ENCODE measurements around the gene NEURL3. TPM values are rescaled to one million over a fixed set of nuclear protein-coding genes. Genes with fewer than 3 reads are reported as not detected.

The NEURL3 gene
- total and polyA plus RNA-seq, 2 of the 8 experiments (the other 6 are each of a cell fraction or from before 2014, with no cell fraction given), result not detected

DNA sequence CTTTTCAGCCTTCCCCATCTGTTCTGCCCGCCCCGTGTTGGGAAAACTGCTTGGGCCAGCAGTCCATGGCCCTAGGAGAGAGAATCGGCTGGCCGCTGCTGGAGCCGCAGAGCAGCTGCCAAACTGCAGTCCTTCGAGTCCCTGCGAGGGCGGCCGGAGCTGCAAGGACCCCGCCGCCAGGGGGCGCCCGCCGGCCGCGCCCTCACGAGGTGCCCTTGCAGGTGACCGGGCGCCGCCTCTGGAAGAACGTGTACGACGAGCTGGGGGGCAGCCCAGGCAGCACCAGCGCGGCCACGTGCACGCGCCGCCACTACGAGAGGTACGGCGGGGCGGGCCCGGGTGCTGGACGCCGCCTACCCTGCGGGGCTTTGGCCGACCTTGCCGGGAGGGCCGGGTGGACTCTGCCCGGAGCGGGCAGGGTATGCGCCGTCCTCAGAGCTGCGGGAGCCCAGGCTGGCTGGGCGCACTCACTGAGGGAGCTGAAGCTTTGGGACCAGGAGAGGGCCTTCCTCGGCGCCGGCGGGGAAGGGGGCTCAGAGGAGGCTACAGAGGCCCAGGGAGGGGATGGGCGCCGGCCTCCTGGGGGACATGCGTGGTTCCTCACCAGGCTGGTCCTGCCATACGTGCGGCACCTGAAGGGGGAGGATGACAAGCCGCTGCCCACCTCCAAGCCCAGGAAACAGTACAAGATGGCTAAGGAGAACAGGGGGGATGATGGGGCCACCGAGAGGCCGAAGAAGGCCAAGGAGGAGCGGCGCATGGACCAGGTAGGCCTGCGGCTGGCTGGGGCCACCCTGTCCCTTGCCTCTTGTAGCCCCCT is 45.0 kb upstream of the NEURL3 start:
- Histone ChIP-seq H2AK5ac (ENCODE audit: low read depth, low read length) (no peak overlapping the region), H3K9me3 (ENCODE audit: insufficient read depth in 2 of 2, low read depth in 1 of 2, low read length in 1 of 2) (peaks cover 0 to 5% of the 10 kb centered on the region in 2 experiments; a peak in 1 of 4 replicates), H3K4ac (replicated peaks; ENCODE audit: insufficient read length, low read depth, low read length) (no peak overlapping the region), H3K4me3 (ENCODE audit: extremely low read depth in 1 of 4, insufficient read depth in 2 of 4, low read depth in 3 of 4, low read length in 4 of 4) (peak overlapping the region in 1 of 4 experiments; percentile 19; a peak in 2 of 8 replicates), H2BK5ac (ENCODE audit: low read depth, low read length) (no peak overlapping the region), H2BK120ac (replicated peaks; ENCODE audit: low read depth, low read length) (no peak overlapping the region), H2BK20ac (ENCODE audit: low read length) (no peak overlapping the region), H3K23me2 (ENCODE audit: low read depth, low read length) (0 out of 2 replicates have a peak, but pooled peaks cover 1% of the 10 kb centered on the region), H3K14ac (ENCODE audit: insufficient read length) (no peak overlapping the region), H4K91ac (replicated peaks; ENCODE audit: insufficient read length, low read length) (no peak overlapping the region), H3K36me3 (ENCODE audit: control insufficient read depth in 2 of 4, insufficient read depth in 4 of 4, low read length in 3 of 4) (no peaks in the 10 kb centered on the region), H2AFZ (ENCODE audit: low read length) (no peak overlapping the region), H3K18ac (ENCODE audit: extremely low read depth, low read length) (no peak overlapping the region; the same call in 1 of the 2 replicates), H3K79me2 (ENCODE audit: control insufficient read depth in 1 of 2, insufficient read depth in 2 of 2, low read length in 2 of 2) (no peaks in the 10 kb centered on the region), H2BK12ac (ENCODE audit: low read depth, low read length) (0 out of 2 replicates have a peak overlapping the region, but pooled peaks have one; percentile 50), H3K23ac (ENCODE audit: insufficient read length) (no peak overlapping the region), H4K20me1 (replicated peaks in 1 of 2; ENCODE audit: control insufficient read depth in 1 of 2, insufficient read depth in 2 of 2, low read length in 2 of 2) (peaks cover 0 to 2% of the 10 kb centered on the region in 2 experiments), H3K56ac (replicated peaks; ENCODE audit: insufficient read length, low read depth, low read length) (no peak overlapping the region), H3K27me3 (replicated peaks in 1 of 4; ENCODE audit: control insufficient read depth in 3 of 4, extremely low read depth in 1 of 4, insufficient read depth in 3 of 4, low read length in 3 of 4) (peaks cover 0 to 2% (median 0%) of the 10 kb centered on the region in 4 experiments; a peak in 3 of 7 replicates), H3K79me1 (ENCODE audit: low read depth, low read length) (no peaks in the 10 kb centered on the region), H3K4me2 (ENCODE audit: insufficient read depth in 1 of 2, low read depth in 2 of 2, low read length in 2 of 2) (peak overlapping the region in 1 of 2 experiments; percentile 53; a peak in 3 of 4 replicates), H2BK15ac (ENCODE audit: low read length) (peak overlapping the region; percentile 29; the same call in 1 of the 2 replicates), H3K4me1 (replicated peaks in 1 of 4; ENCODE audit: control insufficient read depth in 3 of 4, insufficient read depth in 4 of 4, low read length in 3 of 4) (peaks cover 2 to 23% (median 7%) of the 10 kb centered on the region in 4 experiments; a peak in 6 of 7 replicates), H3K9ac (replicated peaks in 1 of 4; ENCODE audit: extremely low read depth in 1 of 4, low read depth in 3 of 4, low read length in 3 of 4) (no peak overlapping the region), H3K27ac (ENCODE audit: low read depth, low read length) (no peak overlapping the region), H4K8ac (ENCODE audit: extremely low read depth, insufficient read depth, low read length) (peak overlapping the region; percentile 83), H4K5ac (ENCODE audit: insufficient read length, low read depth, low read length) (no peak overlapping the region)
- 48% methylated on average over 52 of the region's 61 CpGs; no CpG with 5 or more reads in 1 of the 2 experiments for WGBS, 2 experiments (ENCODE audit: extremely low coverage in 1 of 2, insufficient coverage in 1 of 2, insufficient read length in 1 of 2, insufficient replicate concordance in 2 of 2, low coverage in 1 of 2, low lambda C conversion rate in 2 of 2, missing lambda C conversion rate in 1 of 2)
- DNase-seq (ENCODE audit: low read depth in 1 of 2, low spot score in 2 of 2) (peak; percentile 71 to 96), FAIRE-seq (no peak)
- ChIA-PET CTCF (ENCODE audit: partially characterized antibody) (interaction anchor here (0.6 to 13.1 kb wide), 32 partner anchors 9 to 306 kb away, joined by 3 to 361 read pairs (median 4); partner anchors contain the start of gene ARID5A), POLR2A (ENCODE audit: partially characterized antibody) (interaction anchor here (5.4 kb wide), 1 partner anchor 11 kb away, joined by 33 read pairs; the partner anchor contains the start of gene ARID5A)
- TF ChIP-seq ASH2L (IDR thresholded peaks at IDR 0.05; ENCODE audit: low read length) (no peak), TCF12 (IDR thresholded peaks at IDR 0.05; ENCODE audit: low read depth, low read length) (peak; percentile 53; the same call in 1 of the 2 replicates), MAX (IDR thresholded peaks at IDR 0.05) (peak; percentile 98), E2F6 (IDR thresholded peaks at IDR 0.05) (peak; percentile 90), CHD2 (IDR thresholded peaks at IDR 0.05; ENCODE audit: low read length) (0 out of 2 replicates have a peak, but pooled peaks have one; percentile 26), USF2 (IDR thresholded peaks at IDR 0.05; ENCODE audit: low read length) (peak; percentile 36; the same call in 1 of the 2 replicates), CREB1 (IDR thresholded peaks at IDR 0.05) (peak; percentile 32; the same call in 1 of the 2 replicates), RAD21 (IDR thresholded peaks at IDR 0.05 in 1 of 2, conservative IDR thresholded peaks at IDR 0.05 in 1 of 2; ENCODE audit: low read depth in 2 of 2, low read length in 2 of 2) (peak; percentile 65 to 79)

Measured in H1 (cell line).